HepG2 (cell line): ENCODE data around the gene NINJ2. TPM values are rescaled to one million over a fixed set of nuclear protein-coding genes. Genes with fewer than 3 reads are reported as not detected.
A peak's percentile ranks its signal among the peaks of the same experiment; 100 is the strongest.

Experiments used
- AHR ChIP-seq: IDR thresholded peaks from 2 replicates; pipeline ENCODE4 v1.6.1; 2018; ENCODE audit warnings: missing genetic modification reagents, missing compliant biosample characterization
- ARNT ChIP-seq: fragments of 450-650 bp; IDR thresholded peaks from 2 replicates; pipeline ENCODE4 v1.6.1; 2017
- BHLHE40 ChIP-seq: IDR thresholded peaks from 2 replicates; pipeline ENCODE4 v1.6.1; 2011; ENCODE audit warnings: low read length, improper control_type of control experiment
- CHD2 ChIP-seq: IDR thresholded peaks from 2 replicates; pipeline ENCODE4 v1.6.1; 2011; ENCODE audit warnings: low read depth, low read length, improper control_type of control experiment
- HDAC6 ChIP-seq: fragments of 200-600 bp; sonication (generic); IDR thresholded peaks from 2 replicates; pipeline ENCODE4 v1.7.0; 2017; ENCODE audit warnings: mild to moderate bottlenecking, antibody characterized with exemption, low read length, low read depth
- SAFB2 ChIP-seq: sonication (generic); formaldehyde crosslinking; IDR thresholded peaks from 2 replicates; pipeline ENCODE4 v1.5.1; 2020; ENCODE audit warnings: missing genetic modification reagents, low read depth, mild to moderate bottlenecking, borderline replicate concordance
- SALL2 ChIP-seq: sonication (generic); formaldehyde crosslinking; IDR thresholded peaks from 2 replicates; pipeline ENCODE4 v1.8.1; 2023; ENCODE audit warnings: mild to moderate bottlenecking, missing genetic modification reagents, inconsistent platforms
- TAF1 ChIP-seq: sonication (generic); formaldehyde crosslinking; IDR thresholded peaks from 2 replicates; pipeline ENCODE4 v1.4.0; 2020; ENCODE audit warnings: missing genetic modification reagents
- ZNF160 ChIP-seq: sonication (generic); formaldehyde crosslinking; IDR thresholded peaks from 2 replicates; pipeline ENCODE4 v1.8.0; 2022; ENCODE audit warnings: mild to moderate bottlenecking, inconsistent platforms, missing genetic modification reagents
- ZNF780A ChIP-seq: sonication (generic); formaldehyde crosslinking; IDR thresholded peaks from 2 replicates; pipeline ENCODE4 v1.8.0; 2022; ENCODE audit warnings: mild to moderate bottlenecking, missing genetic modification reagents, moderate library complexity
- polyA plus RNA-seq, 8 experiments: library from polyadenylated mRNA; depleted of rRNA in 3 of 8; stranded (reverse) in 7 of 8; unstranded in 1 of 8; fragments of >200 nt; fragmentation: Illumina TruSeq in 4 of 8; extraction: Trizol in 4 of 8; gene quantifications; 2 replicates each; pipeline versions ENCODE4 v1.2.1 to v1.2.3, GENCODE V29; 2011 to 2016; ENCODE audit warnings: low read depth in 4 of 8, missing spikeins in 1 of 8, mixed read lengths in 1 of 8; ENCODE audit not compliant: insufficient read depth in 1 of 8
- total RNA-seq, 5 experiments: library from RNA; depleted of rRNA; stranded (reverse); fragments of >200 nt; fragmentation: Illumina TruSeq; extraction: Trizol; gene quantifications; 2 replicates each; pipeline ENCODE4 v1.2.3, GENCODE V29; 2016; ENCODE audit warnings: low read depth in 1 of 5
- TF ChIP-seq, protein P1 (sequence below): sonication (generic); formaldehyde crosslinking; IDR thresholded peaks from 2 replicates; pipeline ENCODE4 v1.8.0; 2022; ENCODE audit warnings: mild to moderate bottlenecking, missing genetic modification reagents
- TF ChIP-seq, protein P2 (sequence below): sonication (generic); formaldehyde crosslinking; IDR thresholded peaks from 2 replicates; pipeline ENCODE4 v1.4.0; 2020; ENCODE audit warnings: missing genetic modification reagents
- TF ChIP-seq, protein P3 (sequence below): sonication (generic); formaldehyde crosslinking; IDR thresholded peaks from 2 replicates; pipeline ENCODE4 v1.4.0; 2020; ENCODE audit warnings: mild to moderate bottlenecking, missing genetic modification reagents
- TF ChIP-seq, protein P4 (sequence below): sonication (generic); formaldehyde crosslinking; IDR thresholded peaks from 2 replicates; pipeline ENCODE4 v1.5.0; 2020; ENCODE audit warnings: missing genetic modification reagents, mild to moderate bottlenecking, borderline replicate concordance

The NINJ2 gene
- total and polyA plus RNA-seq, 2 of the 13 experiments (the other 11 are each of a cell fraction or from before 2014, with no cell fraction given) = 0.62 to 3.8 TPM

DNA sequence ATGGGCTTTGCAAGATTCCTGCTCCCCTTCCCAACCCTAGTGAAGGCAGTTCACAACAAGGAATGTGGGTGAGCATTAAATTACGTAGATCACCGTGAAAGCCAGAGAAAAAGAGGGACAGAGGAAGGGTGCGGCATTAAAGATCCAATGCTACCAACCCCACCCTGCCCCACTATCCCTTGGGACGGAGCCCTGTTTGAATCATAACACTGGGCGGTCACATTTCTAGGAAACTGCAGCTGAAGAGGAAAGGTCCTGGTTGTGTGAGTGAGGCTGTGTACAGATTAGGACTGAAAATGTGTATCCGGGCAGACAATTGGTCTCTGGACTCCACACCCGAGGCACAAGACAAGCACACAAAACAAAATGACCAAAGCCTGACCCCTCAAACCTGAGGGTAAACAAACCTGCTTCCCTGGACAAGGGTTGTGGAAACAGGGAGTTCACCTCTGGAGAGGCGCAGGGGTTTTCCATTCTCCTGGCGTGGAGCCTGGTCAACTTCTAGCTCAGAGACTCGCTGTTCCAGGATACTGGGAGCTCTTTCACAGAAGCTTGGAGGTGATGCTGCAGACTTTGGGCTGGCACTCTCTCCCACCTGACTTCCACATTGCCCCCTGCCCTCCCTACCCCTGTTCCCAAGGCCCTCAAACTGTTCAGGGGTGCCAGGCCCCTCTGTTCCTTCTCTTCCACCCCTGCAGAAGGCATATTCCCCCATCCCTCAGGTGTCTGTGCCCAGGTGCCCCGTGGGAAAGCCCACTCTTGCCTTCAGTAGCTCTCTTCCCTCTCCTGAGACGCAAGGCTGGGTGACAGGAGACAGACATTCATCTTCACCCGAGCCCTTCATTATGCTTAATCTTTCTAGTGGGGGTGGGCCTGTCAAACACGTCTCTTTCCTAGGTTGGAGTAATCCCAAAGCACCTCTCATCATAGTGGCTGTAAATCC is 16.5 kb downstream of the NINJ2 start (continued):
- no peak for TF ChIP-seq ZNF780A (CRISPR knock-in tag)
- no peak for TF ChIP-seq SALL2 (CRISPR knock-in tag)
- TF ChIP-seq HDAC6 = no peak
- TF ChIP-seq, protein P1, sequence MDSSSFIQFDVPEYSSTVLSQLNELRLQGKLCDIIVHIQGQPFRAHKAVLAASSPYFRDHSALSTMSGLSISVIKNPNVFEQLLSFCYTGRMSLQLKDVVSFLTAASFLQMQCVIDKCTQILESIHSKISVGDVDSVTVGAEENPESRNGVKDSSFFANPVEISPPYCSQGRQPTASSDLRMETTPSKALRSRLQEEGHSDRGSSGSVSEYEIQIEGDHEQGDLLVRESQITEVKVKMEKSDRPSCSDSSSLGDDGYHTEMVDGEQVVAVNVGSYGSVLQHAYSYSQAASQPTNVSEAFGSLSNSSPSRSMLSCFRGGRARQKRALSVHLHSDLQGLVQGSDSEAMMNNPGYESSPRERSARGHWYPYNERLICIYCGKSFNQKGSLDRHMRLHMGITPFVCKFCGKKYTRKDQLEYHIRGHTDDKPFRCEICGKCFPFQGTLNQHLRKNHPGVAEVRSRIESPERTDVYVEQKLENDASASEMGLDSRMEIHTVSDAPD (CRISPR knock-in tag) = no peak
- no peak for TF ChIP-seq CHD2
- TF ChIP-seq AHR (CRISPR knock-in tag) = no peak
- TF ChIP-seq SAFB2 (CRISPR knock-in tag) = no peak
- no peak for TF ChIP-seq ZNF160 (CRISPR knock-in tag)
- TF ChIP-seq, protein P2, sequence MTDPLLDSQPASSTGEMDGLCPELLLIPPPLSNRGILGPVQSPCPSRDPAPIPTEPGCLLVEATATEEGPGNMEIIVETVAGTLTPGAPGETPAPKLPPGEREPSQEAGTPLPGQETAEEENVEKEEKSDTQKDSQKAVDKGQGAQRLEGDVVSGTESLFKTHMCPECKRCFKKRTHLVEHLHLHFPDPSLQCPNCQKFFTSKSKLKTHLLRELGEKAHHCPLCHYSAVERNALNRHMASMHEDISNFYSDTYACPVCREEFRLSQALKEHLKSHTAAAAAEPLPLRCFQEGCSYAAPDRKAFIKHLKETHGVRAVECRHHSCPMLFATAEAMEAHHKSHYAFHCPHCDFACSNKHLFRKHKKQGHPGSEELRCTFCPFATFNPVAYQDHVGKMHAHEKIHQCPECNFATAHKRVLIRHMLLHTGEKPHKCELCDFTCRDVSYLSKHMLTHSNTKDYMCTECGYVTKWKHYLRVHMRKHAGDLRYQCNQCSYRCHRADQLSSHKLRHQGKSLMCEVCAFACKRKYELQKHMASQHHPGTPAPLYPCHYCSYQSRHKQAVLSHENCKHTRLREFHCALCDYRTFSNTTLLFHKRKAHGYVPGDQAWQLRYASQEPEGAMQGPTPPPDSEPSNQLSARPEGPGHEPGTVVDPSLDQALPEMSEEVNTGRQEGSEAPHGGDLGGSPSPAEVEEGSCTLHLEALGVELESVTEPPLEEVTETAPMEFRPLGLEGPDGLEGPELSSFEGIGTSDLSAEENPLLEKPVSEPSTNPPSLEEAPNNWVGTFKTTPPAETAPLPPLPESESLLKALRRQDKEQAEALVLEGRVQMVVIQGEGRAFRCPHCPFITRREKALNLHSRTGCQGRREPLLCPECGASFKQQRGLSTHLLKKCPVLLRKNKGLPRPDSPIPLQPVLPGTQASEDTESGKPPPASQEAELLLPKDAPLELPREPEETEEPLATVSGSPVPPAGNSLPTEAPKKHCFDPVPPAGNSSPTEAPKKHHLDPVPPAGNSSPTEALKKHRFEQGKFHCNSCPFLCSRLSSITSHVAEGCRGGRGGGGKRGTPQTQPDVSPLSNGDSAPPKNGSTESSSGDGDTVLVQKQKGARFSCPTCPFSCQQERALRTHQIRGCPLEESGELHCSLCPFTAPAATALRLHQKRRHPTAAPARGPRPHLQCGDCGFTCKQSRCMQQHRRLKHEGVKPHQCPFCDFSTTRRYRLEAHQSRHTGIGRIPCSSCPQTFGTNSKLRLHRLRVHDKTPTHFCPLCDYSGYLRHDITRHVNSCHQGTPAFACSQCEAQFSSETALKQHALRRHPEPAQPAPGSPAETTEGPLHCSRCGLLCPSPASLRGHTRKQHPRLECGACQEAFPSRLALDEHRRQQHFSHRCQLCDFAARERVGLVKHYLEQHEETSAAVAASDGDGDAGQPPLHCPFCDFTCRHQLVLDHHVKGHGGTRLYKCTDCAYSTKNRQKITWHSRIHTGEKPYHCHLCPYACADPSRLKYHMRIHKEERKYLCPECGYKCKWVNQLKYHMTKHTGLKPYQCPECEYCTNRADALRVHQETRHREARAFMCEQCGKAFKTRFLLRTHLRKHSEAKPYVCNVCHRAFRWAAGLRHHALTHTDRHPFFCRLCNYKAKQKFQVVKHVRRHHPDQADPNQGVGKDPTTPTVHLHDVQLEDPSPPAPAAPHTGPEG = no peak
- TF ChIP-seq, protein P3, sequence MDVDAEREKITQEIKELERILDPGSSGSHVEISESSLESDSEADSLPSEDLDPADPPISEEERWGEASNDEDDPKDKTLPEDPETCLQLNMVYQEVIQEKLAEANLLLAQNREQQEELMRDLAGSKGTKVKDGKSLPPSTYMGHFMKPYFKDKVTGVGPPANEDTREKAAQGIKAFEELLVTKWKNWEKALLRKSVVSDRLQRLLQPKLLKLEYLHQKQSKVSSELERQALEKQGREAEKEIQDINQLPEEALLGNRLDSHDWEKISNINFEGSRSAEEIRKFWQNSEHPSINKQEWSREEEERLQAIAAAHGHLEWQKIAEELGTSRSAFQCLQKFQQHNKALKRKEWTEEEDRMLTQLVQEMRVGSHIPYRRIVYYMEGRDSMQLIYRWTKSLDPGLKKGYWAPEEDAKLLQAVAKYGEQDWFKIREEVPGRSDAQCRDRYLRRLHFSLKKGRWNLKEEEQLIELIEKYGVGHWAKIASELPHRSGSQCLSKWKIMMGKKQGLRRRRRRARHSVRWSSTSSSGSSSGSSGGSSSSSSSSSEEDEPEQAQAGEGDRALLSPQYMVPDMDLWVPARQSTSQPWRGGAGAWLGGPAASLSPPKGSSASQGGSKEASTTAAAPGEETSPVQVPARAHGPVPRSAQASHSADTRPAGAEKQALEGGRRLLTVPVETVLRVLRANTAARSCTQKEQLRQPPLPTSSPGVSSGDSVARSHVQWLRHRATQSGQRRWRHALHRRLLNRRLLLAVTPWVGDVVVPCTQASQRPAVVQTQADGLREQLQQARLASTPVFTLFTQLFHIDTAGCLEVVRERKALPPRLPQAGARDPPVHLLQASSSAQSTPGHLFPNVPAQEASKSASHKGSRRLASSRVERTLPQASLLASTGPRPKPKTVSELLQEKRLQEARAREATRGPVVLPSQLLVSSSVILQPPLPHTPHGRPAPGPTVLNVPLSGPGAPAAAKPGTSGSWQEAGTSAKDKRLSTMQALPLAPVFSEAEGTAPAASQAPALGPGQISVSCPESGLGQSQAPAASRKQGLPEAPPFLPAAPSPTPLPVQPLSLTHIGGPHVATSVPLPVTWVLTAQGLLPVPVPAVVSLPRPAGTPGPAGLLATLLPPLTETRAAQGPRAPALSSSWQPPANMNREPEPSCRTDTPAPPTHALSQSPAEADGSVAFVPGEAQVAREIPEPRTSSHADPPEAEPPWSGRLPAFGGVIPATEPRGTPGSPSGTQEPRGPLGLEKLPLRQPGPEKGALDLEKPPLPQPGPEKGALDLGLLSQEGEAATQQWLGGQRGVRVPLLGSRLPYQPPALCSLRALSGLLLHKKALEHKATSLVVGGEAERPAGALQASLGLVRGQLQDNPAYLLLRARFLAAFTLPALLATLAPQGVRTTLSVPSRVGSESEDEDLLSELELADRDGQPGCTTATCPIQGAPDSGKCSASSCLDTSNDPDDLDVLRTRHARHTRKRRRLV (CRISPR knock-in tag) = no peak
- TF ChIP-seq, protein P4, sequence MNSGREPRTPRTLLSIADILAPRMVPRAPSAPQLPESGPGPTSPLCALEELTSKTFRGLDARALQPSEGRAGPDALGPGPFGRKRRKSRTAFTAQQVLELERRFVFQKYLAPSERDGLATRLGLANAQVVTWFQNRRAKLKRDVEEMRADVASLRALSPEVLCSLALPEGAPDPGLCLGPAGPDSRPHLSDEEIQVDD = no peak
- no peak for TF ChIP-seq ARNT
- peak; percentile 67; the same call in 1 of the 2 replicates for TF ChIP-seq BHLHE40
- no peak; the same call in 1 of the 2 replicates for TF ChIP-seq TAF1
